Measurements from ENCODE around the gene DNASE2B. TPM values are rescaled to one million over a fixed set of nuclear protein-coding genes. Genes with fewer than 3 reads are reported as not detected.

DNASE2B gene
- total and polyA plus RNA-seq, 3 experiments from 2014 or later, result not detected

- H3K9me3 Mint-ChIP-seq, result no peaks in the 10 kb centered on the region
- Histone ChIP-seq H3K9me3 (ENCODE audit: low read length) (no peaks in the 10 kb centered on the region), H3K27me3 (ENCODE audit: insufficient read depth, low read length, poor library complexity, severe bottlenecking) (no peaks in the 10 kb centered on the region), H3K4me3 (ENCODE audit: low read length) (no peak overlapping the region), H3K36me3 (ENCODE audit: insufficient read depth, low read length) (no peaks in the 10 kb centered on the region), H3K27ac (ENCODE audit: low read depth, low read length) (no peak overlapping the region), H3K4me1 (ENCODE audit: insufficient read depth, low read length) (no peaks in the 10 kb centered on the region)
- H3K36me3 Mint-ChIP-seq, result no peaks in the 10 kb centered on the region
- H3K27me3 Mint-ChIP-seq, result no peaks in the 10 kb centered on the region
- H3K4me3 Mint-ChIP-seq, result no peak overlapping the region
- ChIA-PET CTCF (interaction anchor here (2.2 kb wide), 1 partner anchor 23 kb away, joined by 5 read pairs; no protein-coding TSS in a partner anchor), POLR2A (interaction anchor here (0.7 kb wide), 1 partner anchor 14 kb away, joined by 5 read pairs; no protein-coding TSS in a partner anchor)
- H3K4me1 Mint-ChIP-seq, result no peaks in the 10 kb centered on the region
- no peak overlapping the region for H3K27ac Mint-ChIP-seq
- no peak for DNase-seq
These were observed 12.2 kb downstream of the DNASE2B start for GRCh38 chr1:84410328-84411095.

- no peak for DNase-seq
- Mint-ChIP-seq H3K36me3 (no peaks in the 10 kb centered on the region), H3K27me3 (peaks cover 0 to 6% of the 10 kb centered on the region in 2 donors), H3K4me3 (no peak overlapping the region), H3K4me1 (no peaks in the 10 kb centered on the region), H3K9me3 (no peaks in the 10 kb centered on the region), H3K27ac (no peak overlapping the region)
- no peaks in the 10 kb centered on the region for H3K4me1 ChIP-seq (ENCODE audit: insufficient read depth, low read length)
- POLR2A ChIA-PET, result no interaction called here
- H3K9me3 ChIP-seq (ENCODE audit: low read length), result no peaks in the 10 kb centered on the region
- no peak overlapping the region for H3K4me3 ChIP-seq (ENCODE audit: low read length)
- H3K27me3 ChIP-seq (ENCODE audit: insufficient read depth, low read length, poor library complexity, severe bottlenecking), result no peaks in the 10 kb centered on the region
- CTCF ChIA-PET, result interaction anchor here (2.2 kb wide), 1 partner anchor 21 kb away, joined by 5 read pairs; no protein-coding TSS in a partner anchor
- no peaks in the 10 kb centered on the region for H3K36me3 ChIP-seq (ENCODE audit: insufficient read depth, low read length)
- H3K27ac ChIP-seq (ENCODE audit: low read depth, low read length), result no peak overlapping the region
These were observed 14.1 kb downstream of the DNASE2B start for GRCh38 chr1:84412316-84412942.

GRCh38 chr1:84415396-84415795, 17.1 kb downstream of the DNASE2B start:
- Histone ChIP-seq H3K4me3 (ENCODE audit: low read length) (no peak overlapping the region), H3K27ac (ENCODE audit: low read depth, low read length) (no peak overlapping the region), H3K4me1 (ENCODE audit: insufficient read depth, low read length) (no peaks in the 10 kb centered on the region), H3K27me3 (ENCODE audit: insufficient read depth, low read length, poor library complexity, severe bottlenecking) (no peaks in the 10 kb centered on the region), H3K9me3 (ENCODE audit: low read length) (no peaks in the 10 kb centered on the region), H3K36me3 (ENCODE audit: insufficient read depth, low read length) (no peaks in the 10 kb centered on the region)
- CTCF ChIA-PET, result no interaction called here
- Mint-ChIP-seq H3K4me1 (no peaks in the 10 kb centered on the region), H3K4me3 (no peak overlapping the region), H3K27me3 (peaks cover 3 to 17% of the 10 kb centered on the region in 2 donors), H3K9me3 (no peaks in the 10 kb centered on the region), H3K36me3 (no peaks in the 10 kb centered on the region), H3K27ac (no peak overlapping the region)
- DNase-seq, result no peak
- POLR2A ChIA-PET, result no interaction called here

GRCh38 chr1:84422909-84423308, 24.6 kb downstream of the DNASE2B start:
- Mint-ChIP-seq H3K9me3 (no peaks in the 10 kb centered on the region), H3K36me3 (no peaks in the 10 kb centered on the region), H3K4me3 (no peak overlapping the region), H3K27ac (no peak overlapping the region), H3K27me3 (peaks cover 1 to 13% of the 10 kb centered on the region in 2 donors), H3K4me1 (no peaks in the 10 kb centered on the region)
- H3K9me3 ChIP-seq (ENCODE audit: low read length), result no peaks in the 10 kb centered on the region
- POLR2A ChIA-PET, result interaction anchor here (0.5 kb wide), 1 partner anchor 474 kb away, joined by 4 read pairs; no protein-coding TSS in a partner anchor
- no peak overlapping the region for H3K4me3 ChIP-seq (ENCODE audit: low read length)
- no peak overlapping the region for H3K27ac ChIP-seq (ENCODE audit: low read depth, low read length)
- DNase-seq, result no peak
- H3K4me1 ChIP-seq (ENCODE audit: insufficient read depth, low read length), result no peaks in the 10 kb centered on the region
- CTCF ChIA-PET, result no interaction called here
- H3K36me3 ChIP-seq (ENCODE audit: insufficient read depth, low read length), result no peaks in the 10 kb centered on the region
- H3K27me3 ChIP-seq (ENCODE audit: insufficient read depth, low read length, poor library complexity, severe bottlenecking), result no peaks in the 10 kb centered on the region

GRCh38 chr1:84424513-84425149, 26.3 kb downstream of the DNASE2B start:
- Mint-ChIP-seq H3K27me3 (peaks cover 0 to 9% of the 10 kb centered on the region in 2 donors), H3K4me1 (no peaks in the 10 kb centered on the region), H3K36me3 (no peaks in the 10 kb centered on the region), H3K9me3 (peaks cover 0 to 2% (median 0%) of the 10 kb centered on the region in 5 donors), H3K4me3 (no peak overlapping the region), H3K27ac (peak overlapping the region in 1 of 8 donors; percentile 77)
- no peak overlapping the region for H3K4me3 ChIP-seq (ENCODE audit: low read length)
- no peak overlapping the region for H3K27ac ChIP-seq (ENCODE audit: low read depth, low read length)
- H3K27me3 ChIP-seq (ENCODE audit: insufficient read depth, low read length, poor library complexity, severe bottlenecking), result no peaks in the 10 kb centered on the region
- POLR2A ChIA-PET, result no interaction called here
- H3K4me1 ChIP-seq (ENCODE audit: insufficient read depth, low read length), result no peaks in the 10 kb centered on the region
- CTCF ChIA-PET, result interaction anchor here (1.3 kb wide), 1 partner anchor 9 kb away, joined by 7 read pairs; no protein-coding TSS in a partner anchor
- no peaks in the 10 kb centered on the region for H3K9me3 ChIP-seq (ENCODE audit: low read length)
- no peak for DNase-seq
- H3K36me3 ChIP-seq (ENCODE audit: insufficient read depth, low read length), result no peaks in the 10 kb centered on the region

GRCh38 chr1:84425150-84425896, 27.0 kb downstream of the DNASE2B start:
- no peak for DNase-seq
- CTCF ChIA-PET, result interaction anchor here (1.3 kb wide), 1 partner anchor 8 kb away, joined by 7 read pairs; no protein-coding TSS in a partner anchor

GRCh38 chr1:84426376-84426775, 28.1 kb downstream of the DNASE2B start:
- Histone ChIP-seq H3K9me3 (ENCODE audit: low read length) (no peaks in the 10 kb centered on the region), H3K27ac (ENCODE audit: low read depth, low read length) (no peak overlapping the region), H3K4me3 (ENCODE audit: low read length) (no peak overlapping the region), H3K4me1 (ENCODE audit: insufficient read depth, low read length) (no peaks in the 10 kb centered on the region), H3K27me3 (ENCODE audit: insufficient read depth, low read length, poor library complexity, severe bottlenecking) (no peaks in the 10 kb centered on the region), H3K36me3 (ENCODE audit: insufficient read depth, low read length) (no peaks in the 10 kb centered on the region)
- CTCF ChIA-PET, result no interaction called here
- DNase-seq, result no peak
- Mint-ChIP-seq H3K36me3 (peaks cover 0 to 6% (median 0%) of the 10 kb centered on the region in 3 donors), H3K4me3 (no peak overlapping the region), H3K4me1 (no peaks in the 10 kb centered on the region), H3K9me3 (peaks cover 0 to 7% (median 2%) of the 10 kb centered on the region in 5 donors), H3K27ac (no peak overlapping the region), H3K27me3 (peaks cover 0 to 3% of the 10 kb centered on the region in 2 donors)
- POLR2A ChIA-PET, result no interaction called here

More at GRCh38 chr1:84425150-84425896, 27.0 kb downstream of the DNASE2B start:
- peak overlapping the region in 1 of 8 donors; percentile 77 for H3K27ac Mint-ChIP-seq
- H3K36me3 Mint-ChIP-seq, result peaks cover 0 to 2% (median 0%) of the 10 kb centered on the region in 3 donors
- H3K4me1 Mint-ChIP-seq, result no peaks in the 10 kb centered on the region
- no peak overlapping the region for H3K4me3 Mint-ChIP-seq
- Histone ChIP-seq H3K9me3 (ENCODE audit: low read length) (no peaks in the 10 kb centered on the region), H3K4me1 (ENCODE audit: insufficient read depth, low read length) (no peaks in the 10 kb centered on the region), H3K4me3 (ENCODE audit: low read length) (no peak overlapping the region), H3K27ac (ENCODE audit: low read depth, low read length) (no peak overlapping the region), H3K27me3 (ENCODE audit: insufficient read depth, low read length, poor library complexity, severe bottlenecking) (no peaks in the 10 kb centered on the region), H3K36me3 (ENCODE audit: insufficient read depth, low read length) (no peaks in the 10 kb centered on the region)
- POLR2A ChIA-PET, result no interaction called here
- peaks cover 0 to 7% of the 10 kb centered on the region in 2 donors for H3K27me3 Mint-ChIP-seq
- peaks cover 0 to 7% (median 1%) of the 10 kb centered on the region in 5 donors for H3K9me3 Mint-ChIP-seq
